ENCODE results near the gene GRID1.

GRID1 gene

GRCh38 chr10:85888559-85888958, 478.0 kb downstream of the GRID1 start:
- H3K4me2 ChIP-seq (ENCODE audit: low read length), result no peak overlapping the region
- H4K20me1 ChIP-seq (ENCODE audit: insufficient read depth, low read length), result no peaks in the 10 kb centered on the region
- H3K9me2 ChIP-seq (ENCODE audit: low read depth, low read length), result no peaks in the 10 kb centered on the region
- H2AFZ ChIP-seq (ENCODE audit: low read length), result no peak overlapping the region
- H3K79me2 ChIP-seq (ENCODE audit: insufficient read depth, low read length), result no peaks in the 10 kb centered on the region
- H3K9ac ChIP-seq (ENCODE audit: low read length), result no peak overlapping the region
- no peak for TF ChIP-seq CTCF (IDR thresholded peaks at IDR 0.05; ENCODE audit: low read length)
- no peak for TF ChIP-seq EZH2 (IDR thresholded peaks at IDR 0.05; ENCODE audit: borderline replicate concordance, low read length)
- H3K4me1 ChIP-seq (ENCODE audit: insufficient read depth, low read length, severe bottlenecking), result no peaks in the 10 kb centered on the region
- no peaks in the 10 kb centered on the region for H3K9me3 ChIP-seq (ENCODE audit: low read length)
- no peaks in the 10 kb centered on the region for H3K27me3 ChIP-seq (ENCODE audit: insufficient read depth, low read length)
- H3K4me3 ChIP-seq (ENCODE audit: low read depth, low read length, poor library complexity, severe bottlenecking), result no peak overlapping the region
- no peaks in the 10 kb centered on the region for H3F3A ChIP-seq (ENCODE audit: insufficient read depth, low read length)
- H3K36me3 ChIP-seq (ENCODE audit: insufficient read depth, low read length), result no peaks in the 10 kb centered on the region
- no peak overlapping the region for H3K27ac ChIP-seq (ENCODE audit: low read depth, low read length, poor library complexity, severe bottlenecking)

GRCh38 chr10:85888004-85888403, 478.6 kb downstream of the GRID1 start:
- Histone ChIP-seq H3K4me3 (ENCODE audit: low read depth, low read length, poor library complexity, severe bottlenecking) (no peak overlapping the region), H4K20me1 (ENCODE audit: insufficient read depth, low read length) (no peaks in the 10 kb centered on the region), H3F3A (ENCODE audit: insufficient read depth, low read length) (no peaks in the 10 kb centered on the region), H3K36me3 (ENCODE audit: insufficient read depth, low read length) (no peaks in the 10 kb centered on the region), H3K79me2 (ENCODE audit: insufficient read depth, low read length) (no peaks in the 10 kb centered on the region), H3K27ac (ENCODE audit: low read depth, low read length, poor library complexity, severe bottlenecking) (no peak overlapping the region), H3K9me2 (ENCODE audit: low read depth, low read length) (no peaks in the 10 kb centered on the region), H3K27me3 (ENCODE audit: insufficient read depth, low read length) (no peaks in the 10 kb centered on the region), H3K4me1 (ENCODE audit: insufficient read depth, low read length, severe bottlenecking) (no peaks in the 10 kb centered on the region), H3K9ac (ENCODE audit: low read length) (no peak overlapping the region), H3K9me3 (ENCODE audit: low read length) (no peaks in the 10 kb centered on the region), H3K4me2 (ENCODE audit: low read length) (no peak overlapping the region), H2AFZ (ENCODE audit: low read length) (no peak overlapping the region)
- no peak for TF ChIP-seq EZH2 (IDR thresholded peaks at IDR 0.05; ENCODE audit: borderline replicate concordance, low read length)
- no peak for TF ChIP-seq CTCF (IDR thresholded peaks at IDR 0.05; ENCODE audit: low read length)

GRCh38 chr10:85874208-85874607, 492.4 kb downstream of the GRID1 start:
- Histone ChIP-seq H3F3A (ENCODE audit: insufficient read depth, low read length) (no peaks in the 10 kb centered on the region), H3K9me2 (ENCODE audit: low read depth, low read length) (no peaks in the 10 kb centered on the region), H4K20me1 (ENCODE audit: insufficient read depth, low read length) (no peaks in the 10 kb centered on the region), H2AFZ (ENCODE audit: low read length) (no peak overlapping the region), H3K27me3 (ENCODE audit: insufficient read depth, low read length) (no peaks in the 10 kb centered on the region), H3K79me2 (ENCODE audit: insufficient read depth, low read length) (no peaks in the 10 kb centered on the region), H3K9ac (ENCODE audit: low read length) (no peak overlapping the region), H3K9me3 (ENCODE audit: low read length) (no peaks in the 10 kb centered on the region), H3K4me1 (ENCODE audit: insufficient read depth, low read length, severe bottlenecking) (no peaks in the 10 kb centered on the region), H3K36me3 (ENCODE audit: insufficient read depth, low read length) (no peaks in the 10 kb centered on the region), H3K4me3 (ENCODE audit: low read depth, low read length, poor library complexity, severe bottlenecking) (no peak overlapping the region), H3K27ac (ENCODE audit: low read depth, low read length, poor library complexity, severe bottlenecking) (no peak overlapping the region), H3K4me2 (ENCODE audit: low read length) (no peak overlapping the region)
- TF ChIP-seq EZH2 (IDR thresholded peaks at IDR 0.05; ENCODE audit: borderline replicate concordance, low read length) (no peak), CTCF (IDR thresholded peaks at IDR 0.05; ENCODE audit: low read length) (no peak)
